H1 (cell line): ENCODE results near the gene JUN. TPM values are rescaled to one million over a fixed set of nuclear protein-coding genes. Genes with fewer than 3 reads are reported as not detected.

Source experiments
- BRCA1 ChIP-seq: IDR thresholded peaks from 2 replicates; pipeline ENCODE4 v1.6.1; 2012; ENCODE audit warnings: low read depth, low read length, improper control_type of control experiment
- EGR1 ChIP-seq: IDR thresholded peaks from 2 replicates; pipeline ENCODE4 v1.6.1; 2011; ENCODE audit warnings: low read depth, low read length, borderline replicate concordance
- EP300 ChIP-seq, 2 experiments: IDR thresholded peaks; 1 replicate in 1 of 2; 2 replicates in 1 of 2; pipeline ENCODE4 v1.6.1; 2011 to 2012; ENCODE audit warnings: low read depth in 2 of 2, low read length in 2 of 2, mild to moderate bottlenecking in 2 of 2, borderline replicate concordance in 1 of 2, inconsistent platforms in 1 of 2, moderate library complexity in 1 of 2
- FOSL1 ChIP-seq: IDR thresholded peaks from 2 replicates; pipeline ENCODE4 v1.6.1; 2011; ENCODE audit warnings: mild to moderate bottlenecking, low read depth, low read length, moderate library complexity; ENCODE audit not compliant: insufficient read depth
- MAFK ChIP-seq: IDR thresholded peaks from 2 replicates; pipeline ENCODE4 v1.6.1; 2012; ENCODE audit warnings: low read depth, mild to moderate bottlenecking, improper control_type of control experiment, low read length
- POLR2A ChIP-seq, 2 experiments: IDR thresholded peaks; 1 replicate in 1 of 2; 2 replicates in 1 of 2; pipeline ENCODE4 v1.6.1; 2011; ENCODE audit warnings: low read depth in 2 of 2, low read length in 2 of 2, mild to moderate bottlenecking in 2 of 2; ENCODE audit errors: control extremely low read depth in 1 of 2
- POU5F1 ChIP-seq: IDR thresholded peaks from 2 replicates; pipeline ENCODE4 v1.6.1; 2011; ENCODE audit warnings: low read depth, mild to moderate bottlenecking, low read length, moderate library complexity
- RAD21 ChIP-seq, 2 experiments: IDR thresholded peaks in 1 of 2; conservative IDR thresholded peaks in 1 of 2; 2 replicates each; pipeline ENCODE4 v1.6.1; 2011; ENCODE audit warnings: low read depth in 2 of 2, low read length in 2 of 2, improper control_type of control experiment in 1 of 2, inconsistent platforms in 1 of 2, mild to moderate bottlenecking in 1 of 2, moderate library complexity in 1 of 2
- RBBP5 ChIP-seq: IDR thresholded peaks from 2 replicates; pipeline ENCODE4 v1.7.1; 2012; ENCODE audit warnings: low read depth, mild to moderate bottlenecking, inconsistent platforms, low read length, moderate library complexity, borderline replicate concordance
- RNF2 ChIP-seq: fragments of 200-900, 300-1000 bp; sonication (generic); IDR thresholded peaks from 2 replicates; pipeline ENCODE4 v1.7.1; 2016; ENCODE audit warnings: borderline replicate concordance, low read depth, mild to moderate bottlenecking, antibody characterized with exemption, low read length; ENCODE audit not compliant: poor library complexity, severe bottlenecking; ENCODE audit errors: missing control alignments
- SIX5 ChIP-seq: IDR thresholded peaks from 2 replicates; pipeline ENCODE4 v1.6.1; 2011; ENCODE audit warnings: mild to moderate bottlenecking, low read depth, low read length
- SP2 ChIP-seq: IDR thresholded peaks from 2 replicates; pipeline ENCODE4 v1.6.1; 2012; ENCODE audit warnings: mild to moderate bottlenecking, low read length, inconsistent platforms
- SUZ12 ChIP-seq: fragments of 200-600 bp; sonication (generic); IDR thresholded peaks from 2 replicates; pipeline ENCODE4 v1.6.1; 2012; ENCODE audit warnings: mild to moderate bottlenecking, inconsistent platforms, low read length, moderate library complexity, mixed read lengths
- TBP ChIP-seq: IDR thresholded peaks from 2 replicates; pipeline ENCODE4 v1.6.1; 2011; ENCODE audit warnings: low read depth, low read length, improper control_type of control experiment
- YY1 ChIP-seq: IDR thresholded peaks from 2 replicates; pipeline ENCODE4 v1.6.1; 2011; ENCODE audit warnings: low read depth, mild to moderate bottlenecking, low read length
- polyA plus RNA-seq, 7 experiments: library from polyadenylated mRNA; depleted of rRNA in 3 of 7; stranded (reverse) in 5 of 7; unstranded in 2 of 7; fragments of >200 nt in 5 of 7; fragments of 200-250 nt in 2 of 7; gene quantifications; 1 replicate in 5 of 7; 2 replicates in 1 of 7; 4 replicates in 1 of 7; pipeline versions ENCODE4 v1.2.1 to v1.2.3, GENCODE V29; 2011 to 2013; ENCODE audit warnings: missing spikeins in 2 of 7, mixed read lengths in 2 of 7
- total RNA-seq: library from RNA; stranded (reverse); fragmentation: NEBNext Ultra II Directional; extraction: Animal tissue kit (Norgen Biotek cat#: 25700); gene quantifications from 2 replicates; pipeline ENCODE4 v1.2.1, GENCODE V29; 2021
- TF ChIP-seq, protein P1 (sequence below): IDR thresholded peaks from 2 replicates; pipeline ENCODE4 v1.6.1; 2012; ENCODE audit warnings: low read length, inconsistent platforms
- TF ChIP-seq, protein P2 (sequence below), 3 experiments: IDR thresholded peaks; 1 replicate in 2 of 3; 2 replicates in 1 of 3; pipeline versions ENCODE4 v1.5.1 to v1.6.1; 2011; ENCODE audit warnings: low read length in 3 of 3, mild to moderate bottlenecking in 3 of 3, inconsistent platforms in 2 of 3, low read depth in 1 of 3, moderate library complexity in 1 of 3; ENCODE audit not compliant: insufficient read depth in 1 of 3; ENCODE audit errors: control extremely low read depth in 1 of 3
- TF ChIP-seq, protein P3 (sequence below): IDR thresholded peaks from 2 replicates; pipeline ENCODE4 v1.6.1; 2011; ENCODE audit warnings: low read depth, mild to moderate bottlenecking, low read length; ENCODE audit not compliant: insufficient read depth

The JUN gene
- total and polyA plus RNA-seq, 2 of the 8 experiments (the other 6 are each of a cell fraction or from before 2014, with no cell fraction given) = 4.4 to 10.9 TPM

DNA sequence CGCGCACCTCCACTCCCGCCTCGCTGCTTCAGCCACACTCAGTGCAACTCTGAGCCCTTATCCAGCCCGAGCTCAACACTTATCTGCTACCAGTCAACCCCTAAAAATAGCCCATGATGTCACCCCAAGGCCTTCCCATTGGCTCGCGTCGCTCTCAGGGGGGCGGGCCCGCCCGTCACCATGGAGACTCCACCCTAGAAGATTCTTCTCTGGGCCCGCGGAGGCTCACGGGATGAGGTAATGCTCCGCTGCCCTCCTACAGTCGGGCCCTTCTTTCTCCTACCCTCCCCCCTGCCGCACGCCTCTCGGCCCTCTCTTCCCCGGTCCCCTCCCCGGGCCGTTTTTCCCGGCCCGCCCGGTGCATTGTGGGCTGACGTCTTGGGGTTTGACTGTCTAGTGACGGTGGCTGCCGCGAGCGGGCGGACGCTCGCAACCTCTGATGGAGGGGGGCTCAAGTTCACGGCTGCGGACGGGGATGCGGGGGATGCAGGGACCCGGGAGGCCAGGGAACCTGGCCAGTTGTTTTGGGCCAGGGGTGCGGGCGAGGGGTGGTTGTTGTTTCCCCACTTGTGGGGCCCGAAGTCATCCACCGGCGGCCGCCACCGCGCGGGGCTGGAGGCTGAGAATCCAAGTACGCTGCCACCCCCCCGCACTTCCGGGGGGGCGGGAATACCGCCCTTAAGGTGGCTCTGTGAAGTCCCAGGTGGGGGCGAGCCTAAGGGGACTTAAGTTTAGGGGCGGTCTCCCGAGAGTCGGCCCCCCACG lies at the start of gene JUN (continued):
- TF ChIP-seq, protein P1, sequence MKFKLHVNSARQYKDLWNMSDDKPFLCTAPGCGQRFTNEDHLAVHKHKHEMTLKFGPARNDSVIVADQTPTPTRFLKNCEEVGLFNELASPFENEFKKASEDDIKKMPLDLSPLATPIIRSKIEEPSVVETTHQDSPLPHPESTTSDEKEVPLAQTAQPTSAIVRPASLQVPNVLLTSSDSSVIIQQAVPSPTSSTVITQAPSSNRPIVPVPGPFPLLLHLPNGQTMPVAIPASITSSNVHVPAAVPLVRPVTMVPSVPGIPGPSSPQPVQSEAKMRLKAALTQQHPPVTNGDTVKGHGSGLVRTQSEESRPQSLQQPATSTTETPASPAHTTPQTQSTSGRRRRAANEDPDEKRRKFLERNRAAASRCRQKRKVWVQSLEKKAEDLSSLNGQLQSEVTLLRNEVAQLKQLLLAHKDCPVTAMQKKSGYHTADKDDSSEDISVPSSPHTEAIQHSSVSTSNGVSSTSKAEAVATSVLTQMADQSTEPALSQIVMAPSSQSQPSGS = peak; percentile 100
- TF ChIP-seq RNF2 = no peak
- no peak for TF ChIP-seq EGR1
- peak; percentile 29 for TF ChIP-seq SP2
- TF ChIP-seq RBBP5 = no peak
- no peak for TF ChIP-seq SIX5
- TF ChIP-seq, protein P2, sequence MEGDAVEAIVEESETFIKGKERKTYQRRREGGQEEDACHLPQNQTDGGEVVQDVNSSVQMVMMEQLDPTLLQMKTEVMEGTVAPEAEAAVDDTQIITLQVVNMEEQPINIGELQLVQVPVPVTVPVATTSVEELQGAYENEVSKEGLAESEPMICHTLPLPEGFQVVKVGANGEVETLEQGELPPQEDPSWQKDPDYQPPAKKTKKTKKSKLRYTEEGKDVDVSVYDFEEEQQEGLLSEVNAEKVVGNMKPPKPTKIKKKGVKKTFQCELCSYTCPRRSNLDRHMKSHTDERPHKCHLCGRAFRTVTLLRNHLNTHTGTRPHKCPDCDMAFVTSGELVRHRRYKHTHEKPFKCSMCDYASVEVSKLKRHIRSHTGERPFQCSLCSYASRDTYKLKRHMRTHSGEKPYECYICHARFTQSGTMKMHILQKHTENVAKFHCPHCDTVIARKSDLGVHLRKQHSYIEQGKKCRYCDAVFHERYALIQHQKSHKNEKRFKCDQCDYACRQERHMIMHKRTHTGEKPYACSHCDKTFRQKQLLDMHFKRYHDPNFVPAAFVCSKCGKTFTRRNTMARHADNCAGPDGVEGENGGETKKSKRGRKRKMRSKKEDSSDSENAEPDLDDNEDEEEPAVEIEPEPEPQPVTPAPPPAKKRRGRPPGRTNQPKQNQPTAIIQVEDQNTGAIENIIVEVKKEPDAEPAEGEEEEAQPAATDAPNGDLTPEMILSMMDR (IDR thresholded peaks at IDR 0.05; ENCODE audit: control extremely low read depth in 1 of 3, insufficient read depth in 1 of 3, low read depth in 1 of 3, low read length in 3 of 3) = no peak
- TF ChIP-seq RAD21 (IDR thresholded peaks at IDR 0.05 in 1 of 2, conservative IDR thresholded peaks at IDR 0.05 in 1 of 2; ENCODE audit: low read depth in 2 of 2, low read length in 2 of 2) = 0 out of 4 replicates have a peak, but pooled peaks of 1 of the 2 experiments have one; percentile 4
- TF ChIP-seq, protein P3, sequence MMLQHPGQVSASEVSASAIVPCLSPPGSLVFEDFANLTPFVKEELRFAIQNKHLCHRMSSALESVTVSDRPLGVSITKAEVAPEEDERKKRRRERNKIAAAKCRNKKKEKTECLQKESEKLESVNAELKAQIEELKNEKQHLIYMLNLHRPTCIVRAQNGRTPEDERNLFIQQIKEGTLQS = no peak
- TF ChIP-seq MAFK = no peak
- TF ChIP-seq TBP = peak; percentile 97
- TF ChIP-seq POU5F1 = no peak
- TF ChIP-seq POLR2A (IDR thresholded peaks at IDR 0.05; ENCODE audit: control extremely low read depth in 1 of 2, low read depth in 2 of 2, low read length in 2 of 2) = peak; percentile 98 to 99
- TF ChIP-seq SUZ12 = no peak
- TF ChIP-seq BRCA1 = no peak
- TF ChIP-seq EP300 (IDR thresholded peaks at IDR 0.05; ENCODE audit: borderline replicate concordance in 1 of 2, low read depth in 2 of 2, low read length in 2 of 2) = no peak
- no peak for TF ChIP-seq FOSL1
- peak; percentile 15; the same call in 1 of the 2 replicates for TF ChIP-seq YY1
